GM21447 (cell line): ENCODE data around the gene KICS2.

Source experiments
- ATAC-seq: cut with Tn5 transposase; IDR thresholded peaks from one replicate; pipeline ENCODE4 v1.9.1; 2021; ENCODE audit not compliant: unreplicated experiment

KICS2 gene

GRCh38 chr12:64175254-64175945 is 46.7 kb downstream of the KICS2 start:
- ATAC-seq = no peak

DNA sequence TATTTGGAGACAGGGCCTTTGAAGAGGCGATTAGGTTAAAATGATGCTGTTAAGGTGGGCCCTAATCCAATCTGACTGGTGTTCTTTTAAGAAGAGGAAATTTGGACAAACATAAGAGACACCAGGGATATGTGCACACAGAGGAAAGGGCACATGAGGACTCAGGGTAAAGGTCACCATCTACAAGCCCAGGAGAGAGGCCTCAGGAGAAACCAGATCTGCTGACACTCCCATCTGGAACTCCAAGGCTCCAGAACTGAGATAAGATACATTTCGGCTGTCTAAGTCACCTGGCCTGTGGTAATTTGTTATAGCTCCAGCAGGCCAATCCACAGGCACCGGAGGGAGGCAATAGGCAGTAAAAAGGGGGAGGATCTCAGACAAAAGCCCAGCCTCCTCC is 48.6 kb downstream of the KICS2 start:
- ATAC-seq = no peak
